Activated B cell treated with CpG ODN at 0.5 μM for 24 hours (primary cell): ENCODE measurements around the gene PRKN. TPM values are rescaled to one million over a fixed set of nuclear protein-coding genes. Genes with fewer than 3 reads are reported as not detected.

Source experiments
- ATAC-seq: fragments of 200-7000 bp; cut with Tn5 transposase; one replicate; pipeline ENCODE4 v1.10.0; 2021; ENCODE audit warnings: low read depth, mild to moderate bottlenecking, moderate library complexity
- CTCF ChIA-PET: fragments of 350-600 bp; sonication (Branson Sonifier 250); formaldehyde crosslinking; loops from one replicate; lab custom pipeline; 2021; ENCODE audit warnings: antibody characterized with exemption; lab: Charles Lee
- POLR2A ChIA-PET: fragments of 350-600 bp; sonication (Branson Sonifier 250); formaldehyde crosslinking; loops from one replicate; lab custom pipeline; 2021; ENCODE audit warnings: antibody characterized with exemption; lab: Charles Lee
- DNase-seq: peaks from one replicate; pipeline ENCODE4 v3.0.0; 2022
- H3K27ac Mint-ChIP-seq: one replicate; pipeline ENCODE4 v1.8.0; 2020; ENCODE audit warnings: mixed read lengths
- H3K27me3 Mint-ChIP-seq: one replicate; pipeline ENCODE4 v1.8.0; 2021; ENCODE audit warnings: mixed read lengths
- H3K36me3 Mint-ChIP-seq: one replicate; pipeline ENCODE4 v1.8.0; 2021; ENCODE audit warnings: low read depth, mixed read lengths
- H3K4me1 Mint-ChIP-seq: one replicate; pipeline ENCODE4 v1.8.0; 2021; ENCODE audit warnings: mixed read lengths
- H3K4me3 Mint-ChIP-seq: one replicate; pipeline ENCODE4 v1.8.0; 2020; ENCODE audit warnings: mild to moderate bottlenecking, mixed read lengths
- H3K9me3 Mint-ChIP-seq: one replicate; pipeline ENCODE4 v1.8.0; 2020; ENCODE audit warnings: mixed read lengths
- CTCF ChIP-seq: fragments of 200-600 bp; IDR thresholded peaks from one replicate; pipeline ENCODE4 v1.8.0; 2022; ENCODE audit warnings: antibody characterized with exemption, mild to moderate bottlenecking
- intact Hi-C: fragments of 100-400 bp; cut with micrococcal nuclease; formaldehyde crosslinking; loops from one replicate; pipeline ENCODE4 v1.15.1; 2024
- total RNA-seq: library from RNA; stranded (reverse); gene quantifications from 2 replicates; pipeline ENCODE4 v1.2.3, GENCODE V29; 2022

The PRKN gene
- 2.3 and 3.5 TPM in 2 replicates for total RNA-seq

- H3K9me3 Mint-ChIP-seq = no peaks in the 10 kb centered on the region
- ChIA-PET POLR2A (no interaction called here), CTCF (no interaction called here)
- H3K27me3 Mint-ChIP-seq = no peaks in the 10 kb centered on the region
- H3K4me3 Mint-ChIP-seq = peak within 1 kb of the TSS; percentile 95
- no peak for TF ChIP-seq CTCF
- intact Hi-C loops = loop anchor here (1.0 to 5.0 kb wide), 4 partner anchors 686 to 1736 kb away; partner anchors contain the start of gene MAP3K4
- peaks cover 10% of the 10 kb centered on the region for H3K4me1 Mint-ChIP-seq
- H3K36me3 Mint-ChIP-seq = no peaks in the 10 kb centered on the region
- DNase-seq (peak; percentile 98), ATAC-seq (peak; percentile 93)
- peak within 1 kb of the TSS; percentile 81 for H3K27ac Mint-ChIP-seq
Measured at GRCh38 chr6:162727322-162728182, at the start of gene PRKN, which contains the start of gene PACRG. Gene PRKN (minus strand): TSS chr6:162727766. Gene PACRG (plus strand): TSS chr6:162727974.

- Mint-ChIP-seq H3K27me3 (no peaks in the 10 kb centered on the region), H3K27ac (no peak overlapping the region), H3K36me3 (no peaks in the 10 kb centered on the region), H3K4me1 (no peaks in the 10 kb centered on the region), H3K4me3 (no peak overlapping the region), H3K9me3 (peaks cover 16% of the 10 kb centered on the region)
- DNase-seq = no peak
- ChIA-PET POLR2A (no interaction called here), CTCF (no interaction called here)
- intact Hi-C loops = no loop called here
- ATAC-seq = no peak
- TF ChIP-seq CTCF = no peak
Measured at GRCh38 chr6:162777091-162777490, 49.5 kb upstream of the PRKN start.

- Mint-ChIP-seq H3K4me3 (no peak overlapping the region), H3K4me1 (no peaks in the 10 kb centered on the region), H3K27ac (no peak overlapping the region), H3K36me3 (no peaks in the 10 kb centered on the region), H3K9me3 (peaks cover 3% of the 10 kb centered on the region), H3K27me3 (no peaks in the 10 kb centered on the region)
- CTCF ChIA-PET = no interaction called here
- no peak for TF ChIP-seq CTCF
- POLR2A ChIA-PET = no interaction called here
- intact Hi-C loops = no loop called here
- DNase-seq (no peak), ATAC-seq (no peak)
Measured at GRCh38 chr6:162773996-162774395, 46.4 kb upstream of the PRKN start.

- no peaks in the 10 kb centered on the region for H3K4me1 Mint-ChIP-seq
- H3K4me3 Mint-ChIP-seq = no peak overlapping the region
- no peaks in the 10 kb centered on the region for H3K36me3 Mint-ChIP-seq
- DNase-seq (no peak), ATAC-seq (no peak)
- POLR2A ChIA-PET = no interaction called here
- H3K9me3 Mint-ChIP-seq = peaks cover 2% of the 10 kb centered on the region
- TF ChIP-seq CTCF = no peak
- H3K27me3 Mint-ChIP-seq = no peaks in the 10 kb centered on the region
- intact Hi-C loops = no loop called here
- CTCF ChIA-PET = no interaction called here
- no peak overlapping the region for H3K27ac Mint-ChIP-seq
Measured at GRCh38 chr6:162772466-162772865, 44.9 kb upstream of the PRKN start.

GRCh38 chr6:162770955-162771354 is 43.4 kb upstream of the PRKN start:
- no peak overlapping the region for H3K4me3 Mint-ChIP-seq
- CTCF ChIA-PET = no interaction called here
- POLR2A ChIA-PET = no interaction called here

More at GRCh38 chr6:162770955-162771354, 43.4 kb upstream of the PRKN start:
- DNase-seq (no peak), ATAC-seq (no peak)
- H3K4me1 Mint-ChIP-seq = no peaks in the 10 kb centered on the region
- H3K9me3 Mint-ChIP-seq = peaks cover 2% of the 10 kb centered on the region
- H3K27me3 Mint-ChIP-seq = no peaks in the 10 kb centered on the region
- intact Hi-C loops = no loop called here
- no peaks in the 10 kb centered on the region for H3K36me3 Mint-ChIP-seq
- no peak overlapping the region for H3K27ac Mint-ChIP-seq
- no peak for TF ChIP-seq CTCF
